Measurements from ENCODE around the gene SRRM3.

SRRM3 gene

GRCh38 chr7:76182225-76182960, 19.3 kb upstream of the SRRM3 start:
- Histone ChIP-seq H3K79me2 (ENCODE audit: low read length) (no peaks in the 10 kb centered on the region), H3K4me1 (ENCODE audit: low read length) (0 out of 2 replicates have a peak, but pooled peaks cover 3% of the 10 kb centered on the region), H4K20me1 (ENCODE audit: insufficient read depth, low read length) (no peaks in the 10 kb centered on the region), H3K27ac (ENCODE audit: low read length) (no peak overlapping the region), H3K4me3 (ENCODE audit: low read length) (no peak overlapping the region), H2AFZ (ENCODE audit: low read depth, low read length) (no peak overlapping the region), H3K9ac (ENCODE audit: low read length) (no peak overlapping the region), H3K36me3 (replicated peaks; ENCODE audit: low read depth, low read length) (no peaks in the 10 kb centered on the region), H3K4me2 (ENCODE audit: low read length) (no peak overlapping the region), H3K27me3 (ENCODE audit: low read depth, low read length) (no peaks in the 10 kb centered on the region), H3K9me3 (ENCODE audit: insufficient read depth, low read length) (no peaks in the 10 kb centered on the region)
- TF ChIP-seq CTCF (IDR thresholded peaks at IDR 0.05; ENCODE audit: low read depth, low read length): no peak
- no peak for TF ChIP-seq EZH2phosphoT487 (IDR thresholded peaks at IDR 0.05; ENCODE audit: low read depth)

DNA sequence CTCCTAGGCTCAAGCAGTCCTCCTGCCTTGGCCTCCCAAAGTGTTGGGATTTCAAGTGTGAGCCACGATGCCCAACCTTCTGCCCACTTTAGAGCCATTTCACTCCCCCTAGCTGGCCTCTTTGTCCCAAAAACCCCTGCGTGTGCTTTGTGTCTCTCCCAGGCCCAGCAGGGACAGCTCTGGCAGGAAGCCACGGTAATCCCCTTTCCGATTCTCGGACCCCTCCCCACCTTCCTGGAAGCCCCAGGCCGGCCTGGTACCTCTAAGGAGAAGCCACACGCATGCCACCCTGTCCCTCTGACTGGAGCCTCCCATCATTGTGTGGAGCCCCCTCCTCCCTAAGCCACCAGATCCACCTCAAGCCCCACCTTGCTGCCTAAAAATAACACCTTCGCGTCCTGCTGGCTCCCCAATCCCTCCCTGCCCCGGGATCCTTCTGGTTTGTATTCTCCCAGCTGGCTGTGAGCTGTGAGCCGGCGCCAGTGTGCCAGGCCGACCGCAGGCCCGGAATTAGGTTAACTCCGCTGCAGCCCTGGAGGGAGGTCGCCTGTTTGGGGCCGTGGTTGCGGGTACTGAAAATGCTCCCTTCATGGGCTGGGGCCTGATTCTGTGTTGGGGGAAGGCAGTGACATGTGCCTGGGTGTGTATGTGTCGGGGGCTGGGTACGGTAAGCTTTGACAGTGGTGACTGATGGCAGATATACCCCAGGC, 16.4 kb upstream of the SRRM3 start:
- Histone ChIP-seq H3K4me2 (ENCODE audit: low read length) (no peak overlapping the region), H3K36me3 (replicated peaks; ENCODE audit: low read depth, low read length) (no peaks in the 10 kb centered on the region), H3K4me1 (ENCODE audit: low read length) (peaks cover 3% of the 10 kb centered on the region; the same call in 1 of the 2 replicates), H3K27ac (ENCODE audit: low read length) (no peak overlapping the region), H3K27me3 (ENCODE audit: low read depth, low read length) (no peaks in the 10 kb centered on the region), H2AFZ (ENCODE audit: low read depth, low read length) (no peak overlapping the region), H4K20me1 (ENCODE audit: insufficient read depth, low read length) (no peaks in the 10 kb centered on the region), H3K4me3 (ENCODE audit: low read length) (no peak overlapping the region), H3K9me3 (ENCODE audit: insufficient read depth, low read length) (no peaks in the 10 kb centered on the region), H3K9ac (ENCODE audit: low read length) (no peak overlapping the region), H3K79me2 (ENCODE audit: low read length) (no peaks in the 10 kb centered on the region)
- TF ChIP-seq EZH2phosphoT487 (IDR thresholded peaks at IDR 0.05; ENCODE audit: low read depth) (no peak), CTCF (IDR thresholded peaks at IDR 0.05; ENCODE audit: low read depth, low read length) (no peak)

- Histone ChIP-seq H3K4me3 (ENCODE audit: low read length) (no peak overlapping the region), H4K20me1 (ENCODE audit: insufficient read depth, low read length) (no peaks in the 10 kb centered on the region; the same call in 1 of the 2 replicates), H3K4me2 (ENCODE audit: low read length) (no peak overlapping the region), H3K9ac (ENCODE audit: low read length) (no peak overlapping the region), H3K36me3 (replicated peaks; ENCODE audit: low read depth, low read length) (no peaks in the 10 kb centered on the region), H3K9me3 (ENCODE audit: insufficient read depth, low read length) (no peaks in the 10 kb centered on the region), H3K27me3 (ENCODE audit: low read depth, low read length) (no peaks in the 10 kb centered on the region), H3K79me2 (ENCODE audit: low read length) (no peaks in the 10 kb centered on the region), H3K27ac (ENCODE audit: low read length) (no peak overlapping the region), H2AFZ (ENCODE audit: low read depth, low read length) (no peak overlapping the region), H3K4me1 (ENCODE audit: low read length) (peaks cover 3% of the 10 kb centered on the region; the same call in 1 of the 2 replicates)
- no peak for TF ChIP-seq EZH2phosphoT487 (IDR thresholded peaks at IDR 0.05; ENCODE audit: low read depth)
- TF ChIP-seq CTCF (IDR thresholded peaks at IDR 0.05; ENCODE audit: low read depth, low read length): no peak
Observed at GRCh38 chr7:76187272-76187671, 14.4 kb upstream of the SRRM3 start.

DNA sequence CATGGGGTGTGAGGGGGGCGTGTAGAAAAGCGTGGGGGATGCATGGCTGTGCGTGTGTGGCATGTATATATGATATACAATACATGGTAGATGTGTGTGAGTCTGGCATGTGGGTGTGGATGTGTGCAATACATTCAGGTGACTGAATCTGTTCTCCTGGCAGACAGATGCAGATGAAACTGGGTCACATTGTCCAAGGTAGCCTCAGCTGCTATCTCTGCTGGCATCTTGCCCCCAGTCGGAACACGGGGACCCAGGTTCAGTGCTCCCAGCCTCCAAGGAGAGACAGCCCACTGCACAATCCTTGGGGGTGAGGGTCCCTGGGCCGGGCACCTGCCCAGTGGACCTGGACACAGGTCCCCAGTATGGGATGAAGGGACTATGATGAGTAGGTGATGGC, 12.4 kb upstream of the SRRM3 start:
- Histone ChIP-seq H3K27me3 (ENCODE audit: low read depth, low read length) (no peaks in the 10 kb centered on the region), H3K4me3 (ENCODE audit: low read length) (no peak overlapping the region), H3K79me2 (ENCODE audit: low read length) (no peaks in the 10 kb centered on the region), H3K4me1 (ENCODE audit: low read length) (peaks cover 3% of the 10 kb centered on the region; the same call in 1 of the 2 replicates), H3K9me3 (ENCODE audit: insufficient read depth, low read length) (no peaks in the 10 kb centered on the region), H2AFZ (ENCODE audit: low read depth, low read length) (no peak overlapping the region), H3K4me2 (ENCODE audit: low read length) (peak overlapping the region; percentile 17), H3K27ac (ENCODE audit: low read length) (no peak overlapping the region), H4K20me1 (ENCODE audit: insufficient read depth, low read length) (no peaks in the 10 kb centered on the region; the same call in 1 of the 2 replicates), H3K9ac (ENCODE audit: low read length) (no peak overlapping the region), H3K36me3 (replicated peaks; ENCODE audit: low read depth, low read length) (no peaks in the 10 kb centered on the region)
- no peak for TF ChIP-seq CTCF (IDR thresholded peaks at IDR 0.05; ENCODE audit: low read depth, low read length)
- TF ChIP-seq EZH2phosphoT487 (IDR thresholded peaks at IDR 0.05; ENCODE audit: low read depth): no peak
